GM12878 (cell line): Measurements from ENCODE around the gene PM20D2. TPM values are rescaled to one million over a fixed set of nuclear protein-coding genes. Genes with fewer than 3 reads are reported as not detected.

Source experiments
- ATAC-seq: fragments of 200-7000 bp; cut with Tn5 transposase; 3 replicates; pipeline ENCODE4 v1.9.1; 2020; ENCODE audit warnings: mild to moderate bottlenecking, moderate library complexity
- BruUV-seq: library from RNA; stranded (reverse); fragments of 400-500 nt; replicated peaks from 2 replicates; lab custom pipeline; 2021; lab: Mats Ljungman, UMichigan
- CTCF ChIA-PET: fragments of 300-600 bp; sonication (Branson Sonifier 250); formaldehyde crosslinking; extraction: SDS; loops from one replicate; lab custom pipeline; 2021; ENCODE audit warnings: inconsistent platforms; lab: Yijun Ruan, JAX
- POLR2A ChIA-PET: fragments of 350-600 bp; formaldehyde crosslinking; extraction: SDS; loops from one replicate; lab custom pipeline; 2021; ENCODE audit warnings: inconsistent platforms; lab: Charles Lee
- RAD21 ChIA-PET: fragments of 300-600 bp; sonication (Branson Sonifier 250); formaldehyde crosslinking; loops from one replicate; lab custom pipeline; 2023; ENCODE audit warnings: antibody characterized with exemption; ENCODE audit not compliant: unreplicated experiment; lab: Charles Lee
- SMC1A ChIA-PET: fragments of 300-600 bp; sonication (Branson Sonifier 250); formaldehyde crosslinking; loops from one replicate; lab custom pipeline; 2023; ENCODE audit not compliant: unreplicated experiment, uncharacterized antibody; lab: Charles Lee
- DNase-seq: peaks from one replicate; pipeline ENCODE4 v3.0.0-alpha.2; 2011; ENCODE audit warnings: low read depth, low spot score
- FAIRE-seq: peaks from 3 replicates; lab custom pipeline; 2011; peaks lifted over from hg19 to GRCh38; lab: Jason Lieb, UNC
- H2AFZ ChIP-seq: 2 replicates; pipeline ENCODE4 v1.6.0; 2011; ENCODE audit warnings: low read depth, low read length, control low read depth; ENCODE audit not compliant: control insufficient read depth
- H3K27ac ChIP-seq: 2 replicates; pipeline ENCODE4 v1.5.1; 2011; ENCODE audit warnings: control low read depth; ENCODE audit not compliant: control insufficient read depth, insufficient read depth
- H3K27me3 ChIP-seq, 2 experiments: replicated peaks in 1 of 2; 2 replicates each; pipeline versions ENCODE4 v1.6.0 to v1.6.1; 2011; ENCODE audit warnings: low read length in 1 of 2; ENCODE audit not compliant: control insufficient read depth in 2 of 2, insufficient read depth in 2 of 2
- H3K36me3 ChIP-seq, 2 experiments: 2 replicates each; pipeline ENCODE4 v1.5.1; 2011; ENCODE audit warnings: low read length in 1 of 2; ENCODE audit not compliant: control insufficient read depth in 2 of 2, insufficient read depth in 2 of 2
- H3K4me1 ChIP-seq: 2 replicates; pipeline ENCODE4 v1.6.1; 2011; ENCODE audit warnings: mild to moderate bottlenecking, low read length, moderate library complexity, mixed read lengths; ENCODE audit not compliant: control insufficient read depth, insufficient read depth
- H3K4me2 ChIP-seq: 2 replicates; pipeline ENCODE4 v1.6.0; 2011; ENCODE audit warnings: control low read depth; ENCODE audit not compliant: control insufficient read depth, insufficient read depth
- H3K4me3 ChIP-seq: fragments of 200-600 bp; sonication (generic); 2 replicates; pipeline ENCODE4 v1.5.1; 2016
- H3K79me2 ChIP-seq: 2 replicates; pipeline ENCODE4 v1.6.0; 2011; ENCODE audit warnings: low read length; ENCODE audit not compliant: control insufficient read depth, insufficient read depth
- H3K9ac ChIP-seq: 2 replicates; pipeline ENCODE4 v1.8.0; 2011; ENCODE audit warnings: low read length, control low read depth, mixed read lengths; ENCODE audit not compliant: control insufficient read depth, insufficient read depth
- H3K9me3 ChIP-seq: replicated peaks from 3 replicates; pipeline ENCODE4 v1.5.1; 2011; ENCODE audit warnings: mild to moderate bottlenecking, low read length; ENCODE audit not compliant: control insufficient read depth, insufficient read depth
- H4K20me1 ChIP-seq: 2 replicates; pipeline ENCODE4 v1.6.0; 2011; ENCODE audit not compliant: control insufficient read depth, insufficient read depth
- BACH1 ChIP-seq: fragments of 450-650 bp; IDR thresholded peaks from 2 replicates; pipeline ENCODE4 v1.6.1; 2017; ENCODE audit warnings: mild to moderate bottlenecking, borderline replicate concordance
- CBFB ChIP-seq: IDR thresholded peaks from 2 replicates; pipeline ENCODE4 v1.6.1; 2016; ENCODE audit warnings: antibody characterized with exemption, low read depth
- DPF2 ChIP-seq: fragments of 450-650 bp; IDR thresholded peaks from 2 replicates; pipeline ENCODE4 v1.6.1; 2017; ENCODE audit warnings: mild to moderate bottlenecking
- EED ChIP-seq: sonication (generic); IDR thresholded peaks from 2 replicates; pipeline ENCODE4 v1.6.1; 2016; ENCODE audit warnings: antibody characterized with exemption, low read depth
- FOXK2 ChIP-seq: fragments of 450-650 bp; IDR thresholded peaks from 2 replicates; pipeline ENCODE4 v1.6.1; 2017; ENCODE audit warnings: mild to moderate bottlenecking, moderate library complexity
- HDAC6 ChIP-seq: fragments of 200-600 bp; sonication (generic); IDR thresholded peaks from one replicate; pipeline ENCODE4 v1.8.0; 2017; ENCODE audit warnings: antibody characterized with exemption; ENCODE audit not compliant: unreplicated experiment
- IKZF1 ChIP-seq: fragments of 450-650 bp; conservative IDR thresholded peaks from 2 replicates; pipeline ENCODE4 v1.6.1; 2017; ENCODE audit warnings: antibody characterized with exemption, mild to moderate bottlenecking
- KLF5 ChIP-seq: fragments of 450-650 bp; IDR thresholded peaks from 2 replicates; pipeline ENCODE4 v1.6.1; 2014; ENCODE audit warnings: mild to moderate bottlenecking; ENCODE audit not compliant: partially characterized antibody
- MXI1 ChIP-seq: fragments of 150-350 bp; IDR thresholded peaks from 2 replicates; pipeline ENCODE4 v1.6.1; 2011; ENCODE audit warnings: low read depth, mild to moderate bottlenecking, inconsistent platforms, low read length, improper control_type of control experiment
- NR2C1 ChIP-seq: fragments of 450-650 bp; IDR thresholded peaks from 2 replicates; pipeline ENCODE4 v1.6.1; 2017; ENCODE audit warnings: antibody characterized with exemption, mild to moderate bottlenecking, moderate library complexity
- NR2C2 ChIP-seq: IDR thresholded peaks from 2 replicates; pipeline ENCODE4 v1.6.1; 2011; ENCODE audit warnings: borderline replicate concordance, low read depth; ENCODE audit not compliant: control insufficient read depth, insufficient read length
- RAD21 ChIP-seq: IDR thresholded peaks from 2 replicates; pipeline ENCODE4 v1.6.1; 2011; ENCODE audit warnings: mild to moderate bottlenecking, low read depth, low read length, moderate library complexity; ENCODE audit not compliant: insufficient read depth
- SUPT20H ChIP-seq: IDR thresholded peaks from 2 replicates; pipeline ENCODE4 v1.6.1; 2011; ENCODE audit warnings: low read depth, mild to moderate bottlenecking, low read length, moderate library complexity, borderline replicate concordance; ENCODE audit not compliant: control insufficient read depth
- TAF1 ChIP-seq: IDR thresholded peaks from 2 replicates; pipeline ENCODE4 v1.6.1; 2011; ENCODE audit warnings: mild to moderate bottlenecking, low read depth, low read length, borderline replicate concordance
- TBL1XR1 ChIP-seq: IDR thresholded peaks from 2 replicates; pipeline ENCODE4 v1.6.1; 2012; ENCODE audit warnings: low read depth, low read length, improper control_type of control experiment
- USF1 ChIP-seq: IDR thresholded peaks from 2 replicates; pipeline ENCODE4 v1.6.1; 2011; ENCODE audit warnings: borderline replicate concordance, low read depth, mild to moderate bottlenecking, moderate library complexity, mixed read lengths, low read length; ENCODE audit not compliant: insufficient read depth; ENCODE audit errors: extremely low read length
- YBX1 ChIP-seq: fragments of 450-650 bp; IDR thresholded peaks from 2 replicates; pipeline ENCODE4 v1.6.1; 2016; ENCODE audit warnings: antibody characterized with exemption
- WGBS: methylation state at CpG from one replicate; pipeline ENCODE4 v1.1.6; 2016; ENCODE audit warnings: low lambda C conversion rate; ENCODE audit not compliant: insufficient replicate concordance, insufficient coverage; ENCODE audit errors: missing lambda C conversion rate; 5-methylcytosine and 5-hydroxymethylcytosine counted together
- in situ Hi-C: fragments of 300-500 bp; cut with MboI; formaldehyde crosslinking; loops from 9 replicates; pipeline ENCODE4 v1.14.3; 2018; ENCODE audit warnings: mixed read lengths
- intact Hi-C: fragments of 100-400 bp; cut with micrococcal nuclease; formaldehyde crosslinking; loops from one replicate; pipeline ENCODE4 v1.14.2; 2022; ENCODE audit not compliant: unreplicated experiment
- polyA plus RNA-seq, 11 experiments: library from polyadenylated mRNA; depleted of rRNA in 4 of 11; unstranded in 6 of 11; stranded (reverse) in 5 of 11; fragments of >200 nt; fragmentation: Nextera tagmentation in 4 of 11; fragmentation: Illumina TruSeq in 1 of 11; extraction: Ambion mirVana in 4 of 11; extraction: Trizol in 1 of 11; gene quantifications; 1 replicate in 1 of 11; 2 replicates in 10 of 11; pipeline versions ENCODE4 v1.2.1 to v1.2.3, GENCODE V29; 2011 to 2016; ENCODE audit warnings: inconsistent platforms in 2 of 11, missing spikeins in 2 of 11, low read depth in 1 of 11
- total RNA-seq, 4 experiments: library from RNA; depleted of rRNA in 3 of 4; stranded (reverse); fragments of >200 nt in 3 of 4; fragmentation: Illumina TruSeq in 1 of 4; extraction: Trizol in 1 of 4; gene quantifications; 2 replicates each; pipeline versions ENCODE4 v1.2.1 to v1.2.3, GENCODE V29; 2013 to 2021

PM20D2 gene
- total and polyA plus RNA-seq, 10 of the 15 experiments (the other 5 are each of a cell fraction or from before 2014, with no cell fraction given), result 7.8 to 23.6 (median 15.7) TPM

- no peak for TF ChIP-seq DPF2
- TF ChIP-seq NR2C2, result no peak
- TF ChIP-seq YBX1, result no peak
- TF ChIP-seq RAD21, result no peak
- no peak for TF ChIP-seq HDAC6
- no peak for TF ChIP-seq FOXK2
- TF ChIP-seq, all 136 proteins: peak for 0
Observed at GRCh38 chr6:89173634-89174033, 27.8 kb downstream of the PM20D2 start (continued).

- Histone ChIP-seq H3K4me3 (no peak overlapping the region), H3K27me3 (peaks cover 0 to under 1% of the 10 kb centered on the region in 2 experiments; a peak in 2 of 4 replicates), H2AFZ (no peak overlapping the region), H3K4me2 (no peak overlapping the region), H3K4me1 (no peaks in the 10 kb centered on the region), H3K36me3 (no peaks in the 10 kb centered on the region), H3K9me3 (no peaks in the 10 kb centered on the region), H3K9ac (no peak overlapping the region), H3K79me2 (no peaks in the 10 kb centered on the region), H4K20me1 (no peaks in the 10 kb centered on the region), H3K27ac (no peak overlapping the region)
- BruUV-seq, result no TSS peak
- ChIA-PET POLR2A (no interaction called here), CTCF (no interaction called here), SMC1A (interaction anchor here (1.3 to 1.4 kb wide), 2 partner anchors 15 to 196 kb away, joined by 3 read pairs; no protein-coding TSS in a partner anchor), RAD21 (no interaction called here)
- DNase-seq (no peak), ATAC-seq (no peak), FAIRE-seq (no peak)
- WGBS, result 70% methylated on average over 13 of the region's 13 CpGs
- no peak for TF ChIP-seq BACH1
- no peak for TF ChIP-seq EED
- no peak for TF ChIP-seq NR2C1
- TF ChIP-seq USF1, result no peak
- no peak for TF ChIP-seq TAF1
- no peak for TF ChIP-seq CBFB
- TF ChIP-seq HDAC6, result no peak
- TF ChIP-seq TBL1XR1, result no peak
- TF ChIP-seq MXI1, result no peak
- no peak for TF ChIP-seq IKZF1
- TF ChIP-seq SUPT20H, result no peak
- TF ChIP-seq KLF5, result no peak
- in situ Hi-C loops (no loop called here), intact Hi-C loops (no loop called here)
Observed at GRCh38 chr6:89180112-89180511, 34.3 kb downstream of the PM20D2 start.
